ENCODE results near the gene WDR4. TPM values are rescaled to one million over a fixed set of nuclear protein-coding genes. Genes with fewer than 3 reads are reported as not detected.
"Not testable (repeated sequence)": the region's sequence is repeated elsewhere in the genome, so short reads cannot be mapped to it uniquely, and the experiment has no call there.

The WDR4 gene
- total RNA-seq, 4 donors from 2014 or later: 13.0 to 30.6 (median 17.4) TPM

DNA sequence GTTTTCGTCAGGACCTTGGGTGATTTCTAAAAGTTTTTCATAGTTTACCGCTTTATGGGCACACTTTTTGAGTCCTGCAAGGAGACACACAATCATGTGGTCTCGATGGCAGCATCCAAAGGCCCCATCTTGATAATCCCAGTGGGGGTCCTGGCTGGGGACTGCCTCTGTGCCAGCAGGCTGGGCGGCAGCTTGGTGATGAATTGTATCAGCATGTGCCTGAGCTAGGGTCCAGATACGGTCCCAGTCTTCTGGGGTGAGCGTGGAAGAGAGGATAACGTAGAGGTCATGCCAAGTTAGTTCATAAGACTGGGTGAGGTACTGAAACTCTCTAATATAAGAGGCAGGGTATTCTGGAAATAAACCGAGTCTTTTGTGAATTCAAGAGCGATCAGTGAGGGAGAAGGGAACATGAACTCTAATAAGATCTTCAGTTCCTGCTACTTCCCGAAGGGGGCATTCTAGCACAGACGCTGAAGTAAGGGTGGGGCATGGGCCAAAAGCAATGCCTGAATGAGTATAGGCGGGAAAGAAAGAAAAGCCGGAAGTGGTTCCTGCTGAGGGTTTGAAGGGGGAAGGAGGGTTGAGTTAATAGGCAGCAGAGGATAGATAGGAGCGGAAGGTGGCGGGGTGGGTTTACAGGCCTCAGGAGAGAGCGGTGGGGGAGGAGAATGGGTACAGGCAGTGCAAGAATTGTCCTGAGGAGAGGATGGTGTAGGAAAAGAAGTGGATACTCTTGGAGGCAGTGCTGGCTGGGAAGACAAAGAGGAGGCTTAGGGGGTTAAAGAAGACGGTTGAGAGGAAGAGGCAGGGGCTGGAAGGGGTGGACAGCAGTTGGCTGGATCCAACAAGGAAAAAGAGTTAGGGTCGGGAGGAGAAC is 44.5 kb upstream of the WDR4 start:
- peak overlapping the region in 2 of 4 donors; percentile 25 to 38 for H3K27ac ChIP-seq
- peak; percentile 25 to 79 for TF ChIP-seq EP300 (IDR thresholded peaks at IDR 0.05)
- TF ChIP-seq, protein P1, sequence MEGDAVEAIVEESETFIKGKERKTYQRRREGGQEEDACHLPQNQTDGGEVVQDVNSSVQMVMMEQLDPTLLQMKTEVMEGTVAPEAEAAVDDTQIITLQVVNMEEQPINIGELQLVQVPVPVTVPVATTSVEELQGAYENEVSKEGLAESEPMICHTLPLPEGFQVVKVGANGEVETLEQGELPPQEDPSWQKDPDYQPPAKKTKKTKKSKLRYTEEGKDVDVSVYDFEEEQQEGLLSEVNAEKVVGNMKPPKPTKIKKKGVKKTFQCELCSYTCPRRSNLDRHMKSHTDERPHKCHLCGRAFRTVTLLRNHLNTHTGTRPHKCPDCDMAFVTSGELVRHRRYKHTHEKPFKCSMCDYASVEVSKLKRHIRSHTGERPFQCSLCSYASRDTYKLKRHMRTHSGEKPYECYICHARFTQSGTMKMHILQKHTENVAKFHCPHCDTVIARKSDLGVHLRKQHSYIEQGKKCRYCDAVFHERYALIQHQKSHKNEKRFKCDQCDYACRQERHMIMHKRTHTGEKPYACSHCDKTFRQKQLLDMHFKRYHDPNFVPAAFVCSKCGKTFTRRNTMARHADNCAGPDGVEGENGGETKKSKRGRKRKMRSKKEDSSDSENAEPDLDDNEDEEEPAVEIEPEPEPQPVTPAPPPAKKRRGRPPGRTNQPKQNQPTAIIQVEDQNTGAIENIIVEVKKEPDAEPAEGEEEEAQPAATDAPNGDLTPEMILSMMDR (IDR thresholded peaks at IDR 0.05): peak; percentile 68 to 91 (median 87)
- TF ChIP-seq POLR2A (IDR thresholded peaks at IDR 0.05): no peak
- H3K27me3 ChIP-seq: no peaks in the 10 kb centered on the region
- H3K36me3 ChIP-seq: no peaks in the 10 kb centered on the region
- 20 to 22% methylated on average over 18 of the region's 18 CpGs for WGBS, 2 donors
- peaks cover 0 to 14% (median 7%) of the 10 kb centered on the region in 4 donors for H3K4me1 ChIP-seq
- DNase-seq (ENCODE audit: low spot score in 2 of 2): peak; percentile 54 to 90
- H3K4me3 ChIP-seq: peak overlapping the region in 3 of 4 donors; percentile 10 to 26 (median 25)
- no peaks in the 10 kb centered on the region for H3K9me3 ChIP-seq

- 89 to 92% methylated on average over 18 of the region's 18 CpGs for WGBS, 2 donors
- peaks cover 0 to 14% (median 7%) of the 10 kb centered on the region in 4 donors for H3K4me1 ChIP-seq
- TF ChIP-seq, protein P1 (IDR thresholded peaks at IDR 0.05): no peak
- TF ChIP-seq EP300 (IDR thresholded peaks at IDR 0.05): no peak
- TF ChIP-seq POLR2A (IDR thresholded peaks at IDR 0.05): no peak
Observed at GRCh38 chr21:42922918-42923317, 43.6 kb upstream of the WDR4 start.

GRCh38 chr21:42921927-42922326 is 42.6 kb upstream of the WDR4 start:
- WGBS, 2 donors: 89% methylated on average over 4 of the region's 4 CpGs
- H3K4me1 ChIP-seq: peaks cover 0 to 14% (median 7%) of the 10 kb centered on the region in 4 donors
- no peak overlapping the region for H3K27ac ChIP-seq
- TF ChIP-seq POLR2A (IDR thresholded peaks at IDR 0.05) (no peak), EP300 (IDR thresholded peaks at IDR 0.05) (no peak)
- H3K27me3 ChIP-seq: no peaks in the 10 kb centered on the region
- H3K9me3 ChIP-seq: no peaks in the 10 kb centered on the region
- no peak for DNase-seq (ENCODE audit: low spot score in 2 of 2)
- no peaks in the 10 kb centered on the region for H3K36me3 ChIP-seq
- no peak overlapping the region for H3K4me3 ChIP-seq

More at GRCh38 chr21:42922918-42923317, 43.6 kb upstream of the WDR4 start:
- H3K9me3 ChIP-seq: no peaks in the 10 kb centered on the region
- no peaks in the 10 kb centered on the region for H3K36me3 ChIP-seq
- H3K27me3 ChIP-seq: no peaks in the 10 kb centered on the region
- H3K27ac ChIP-seq: no peak overlapping the region
- no peak overlapping the region for H3K4me3 ChIP-seq
- no peak for DNase-seq (ENCODE audit: low spot score in 2 of 2)

DNA sequence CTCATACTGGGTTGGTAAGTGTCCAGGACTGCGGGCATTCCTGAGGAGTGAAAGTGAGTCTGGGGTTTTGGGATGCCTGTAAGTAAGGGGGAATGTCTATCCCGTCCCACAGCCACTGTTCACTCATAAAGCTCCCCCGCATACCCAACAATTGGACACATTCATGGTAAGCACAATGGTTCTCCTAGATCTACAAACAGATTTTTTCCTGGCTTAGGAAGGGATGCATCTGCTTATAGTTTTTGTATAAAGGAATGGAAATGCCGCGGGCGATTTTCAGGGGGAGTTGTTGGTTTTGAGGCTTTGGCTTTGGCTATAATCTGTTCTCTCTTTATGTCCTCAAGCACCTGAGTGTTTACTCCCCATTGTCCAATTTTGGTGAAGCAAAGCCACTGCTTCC is 39.0 kb upstream of the WDR4 start:
- H3K27me3 ChIP-seq: no peaks in the 10 kb centered on the region
- 64 to 80% methylated on average over 6 of the region's 6 CpGs for WGBS, 2 donors

GRCh38 chr21:42913476-42913875 is 34.1 kb upstream of the WDR4 start:
- H3K9me3 ChIP-seq: no peaks in the 10 kb centered on the region
- H3K27me3 ChIP-seq: no peaks in the 10 kb centered on the region
- no peaks in the 10 kb centered on the region for H3K4me1 ChIP-seq
- H3K4me3 ChIP-seq: no peak overlapping the region
- TF ChIP-seq EP300 (IDR thresholded peaks at IDR 0.05) (no peak), POLR2A (IDR thresholded peaks at IDR 0.05) (no peak)
- TF ChIP-seq, protein P1 (IDR thresholded peaks at IDR 0.05): no peak
- H3K27ac ChIP-seq: no peak overlapping the region
- DNase-seq (ENCODE audit: low spot score in 2 of 2): no peak
- 64 to 79% methylated on average over 6 to 7 of the region's 7 CpGs for WGBS, 2 donors
- peaks cover 0 to 59% (median 14%) of the 10 kb centered on the region in 3 donors for H3K36me3 ChIP-seq

More for the DNA sequence above, 39.0 kb upstream of the WDR4 start:
- no peak overlapping the region for H3K4me3 ChIP-seq
- H3K27ac ChIP-seq: peak overlapping the region in 2 of 4 donors; percentile 39 to 49
- no peak for DNase-seq (ENCODE audit: low spot score in 2 of 2)
- TF ChIP-seq EP300 (IDR thresholded peaks at IDR 0.05): no peak
- TF ChIP-seq, protein P1 (IDR thresholded peaks at IDR 0.05): no peak
- TF ChIP-seq POLR2A (IDR thresholded peaks at IDR 0.05): no peak
- H3K36me3 ChIP-seq: peaks cover 0 to 11% (median 0%) of the 10 kb centered on the region in 3 donors
- H3K9me3 ChIP-seq: no peaks in the 10 kb centered on the region
- no peaks in the 10 kb centered on the region for H3K4me1 ChIP-seq

- 95 to 98% methylated on average over 6 of the region's 6 CpGs for WGBS, 2 donors
- not testable (repeated sequence) for H3K9me3 ChIP-seq; H3K4me1 ChIP-seq; H3K27me3 ChIP-seq; H3K4me3 ChIP-seq; DNase-seq (ENCODE audit: low spot score in 2 of 2); H3K27ac ChIP-seq
- H3K36me3 ChIP-seq: peaks cover 0 to 75% (median 14%) of the 10 kb centered on the region in 3 donors
Observed at GRCh38 chr21:42911920-42912319, 32.6 kb upstream of the WDR4 start.

- H3K36me3 ChIP-seq: peaks cover 0 to 100% (median 34%) of the 10 kb centered on the region in 3 donors
- H3K4me1 ChIP-seq; H3K4me3 ChIP-seq; H3K27me3 ChIP-seq; DNase-seq (ENCODE audit: low spot score in 2 of 2); H3K27ac ChIP-seq; H3K9me3 ChIP-seq: not testable (repeated sequence)
- 90% methylated on average over 9 of the region's 9 CpGs for WGBS, 2 donors
Observed at GRCh38 chr21:42908484-42908883, 29.1 kb upstream of the WDR4 start.
